Thymus (tissue), 11 donors: ENCODE measurements around the gene ZBED6. TPM values are rescaled to one million over a fixed set of nuclear protein-coding genes. Genes with fewer than 3 reads are reported as not detected.

Experiments
- DNase-seq, 9 donors: peaks; one replicate each; pipeline ENCODE4 v3.0.0-alpha.2; 2013; ENCODE audit warnings: low spot score in 9 of 9, low read depth in 6 of 9, missing footprints in 1 of 9
- H3K27ac ChIP-seq, 2 donors: one replicate each; pipeline ENCODE4 v1.5.1; 2013; ENCODE audit warnings: control low read depth in 1 of 2, low read depth in 1 of 2, low read length in 1 of 2, mild to moderate bottlenecking in 1 of 2, moderate library complexity in 1 of 2
- H3K27me3 ChIP-seq, 2 donors: one replicate each; pipeline ENCODE4 v1.5.1; 2013; ENCODE audit warnings: low read length in 1 of 2; ENCODE audit not compliant: control insufficient read depth in 2 of 2, insufficient read depth in 1 of 2
- H3K36me3 ChIP-seq, 2 donors: one replicate each; pipeline ENCODE4 v1.5.1; 2013; ENCODE audit warnings: low read length in 1 of 2, mild to moderate bottlenecking in 1 of 2, moderate library complexity in 1 of 2; ENCODE audit not compliant: control insufficient read depth in 2 of 2, insufficient read depth in 2 of 2
- H3K4me1 ChIP-seq, 2 donors: one replicate each; pipeline ENCODE4 v1.5.1; 2013; ENCODE audit warnings: low read length in 2 of 2; ENCODE audit not compliant: control insufficient read depth in 2 of 2, insufficient read depth in 2 of 2
- H3K4me3 ChIP-seq, 2 donors: one replicate each; pipeline ENCODE4 v1.5.1; 2013; ENCODE audit warnings: low read length in 2 of 2, control low read depth in 1 of 2, mild to moderate bottlenecking in 1 of 2
- H3K9me3 ChIP-seq, 2 donors: one replicate each; pipeline ENCODE4 v1.5.1; 2013; ENCODE audit warnings: low read length in 1 of 2, mild to moderate bottlenecking in 1 of 2; ENCODE audit not compliant: control insufficient read depth in 2 of 2, insufficient read depth in 1 of 2
- WGBS: extraction: QIAGEN DNeasy Blood & Tissue Kit; methylation state at CpG from one replicate; pipeline ENCODE4 v1.1.7; 2013; 5-methylcytosine and 5-hydroxymethylcytosine counted together
- polyA plus RNA-seq: library from polyadenylated mRNA; stranded (reverse); fragments of 200-250 nt; gene quantifications from one replicate; pipeline ENCODE4 v1.2.3, GENCODE V29; 2013
- total RNA-seq: library from RNA; stranded (reverse); fragments of 120-200 nt; gene quantifications from one replicate; pipeline ENCODE4 v1.2.4, GENCODE V29; 2013
- donor health status: healthy.

Gene ZBED6
- total and polyA plus RNA-seq, 2 donors: 0.94 to 13.6 TPM

- Histone ChIP-seq H3K36me3 (peaks cover 50 to 74% of the 10 kb centered on the region in 2 donors), H3K27me3 (no peaks in the 10 kb centered on the region), H3K4me1 (no peaks in the 10 kb centered on the region), H3K27ac (no peak overlapping the region), H3K4me3 (no peak overlapping the region), H3K9me3 (peaks cover 0 to 3% of the 10 kb centered on the region in 2 donors)
- DNase-seq: no peak
- 99% methylated on average over 4 of the region's 4 CpGs for WGBS
Observed at GRCh38 chr1:203840208-203840808, 44.9 kb downstream of the ZBED6 start.

GRCh38 chr1:203842559-203842876 lies 47.1 kb downstream of the ZBED6 start:
- H3K4me1 ChIP-seq: no peaks in the 10 kb centered on the region
- no peaks in the 10 kb centered on the region for H3K27me3 ChIP-seq
- no peak overlapping the region for H3K27ac ChIP-seq
- peaks cover 48 to 71% of the 10 kb centered on the region in 2 donors for H3K36me3 ChIP-seq
- WGBS: over 99% methylated on average over 2 of the region's 2 CpGs
- H3K4me3 ChIP-seq: no peak overlapping the region
- no peak for DNase-seq
- H3K9me3 ChIP-seq: peaks cover 0 to 3% of the 10 kb centered on the region in 2 donors

DNA sequence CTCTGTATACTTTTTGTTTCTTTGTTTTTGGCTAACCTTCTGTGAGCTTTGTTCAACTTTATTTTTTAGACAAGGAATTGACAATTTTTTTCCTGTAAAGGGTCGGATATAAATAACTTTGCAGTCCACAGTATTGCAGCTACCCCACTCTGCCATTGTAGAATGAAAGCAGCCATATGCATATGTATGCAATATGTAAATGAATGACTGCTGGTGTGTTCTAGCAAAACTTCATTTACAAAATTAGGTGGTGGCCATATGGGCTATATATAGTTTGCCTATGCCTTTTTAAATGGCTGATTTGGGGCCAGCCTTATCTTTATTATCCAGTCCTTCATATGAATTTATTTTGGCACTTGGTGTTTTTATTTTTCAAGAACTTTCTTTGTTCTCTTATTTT lies 48.0 kb downstream of the ZBED6 start:
- Histone ChIP-seq H3K9me3 (peaks cover 0 to 3% of the 10 kb centered on the region in 2 donors), H3K4me1 (no peaks in the 10 kb centered on the region), H3K27ac (no peak overlapping the region), H3K36me3 (peaks cover 46 to 72% of the 10 kb centered on the region in 2 donors), H3K4me3 (no peak overlapping the region), H3K27me3 (no peaks in the 10 kb centered on the region)
- DNase-seq: no peak
- 100% methylated on average over 1 of the region's 1 CpG for WGBS

Other genes with a start within 250 kb of the ZBED6 start
- gene ATP2B4, start 168.8 kb upstream of the ZBED6 start, total RNA-seq: 19.9 TPM
- gene ATP2B4, start 168.8 kb upstream of the ZBED6 start, polyA plus RNA-seq: 35.5 TPM
- 12.5 TPM for gene LAX1, start 30.4 kb upstream of the ZBED6 start, total RNA-seq
- gene LAX1, start 30.4 kb upstream of the ZBED6 start, polyA plus RNA-seq: 5.1 TPM
- gene ZC3H11A, start within 50 bp of the ZBED6 start, total RNA-seq: 113 TPM
- gene ZC3H11A, start within 50 bp of the ZBED6 start, polyA plus RNA-seq: 101 TPM
- gene SNRPE, start 66.0 kb downstream of the ZBED6 start, total RNA-seq: 266 TPM
- 147 TPM for gene SNRPE, start 66.0 kb downstream of the ZBED6 start, polyA plus RNA-seq